CD4-positive, alpha-beta T cell treated with Interleukin-17A for 1 hour (primary cell): ENCODE results near the gene MBOAT1.

Source experiments
- DNase-seq: peaks from one replicate; pipeline ENCODE4 v3.0.0-alpha.2; 2020

MBOAT1 gene

DNA sequence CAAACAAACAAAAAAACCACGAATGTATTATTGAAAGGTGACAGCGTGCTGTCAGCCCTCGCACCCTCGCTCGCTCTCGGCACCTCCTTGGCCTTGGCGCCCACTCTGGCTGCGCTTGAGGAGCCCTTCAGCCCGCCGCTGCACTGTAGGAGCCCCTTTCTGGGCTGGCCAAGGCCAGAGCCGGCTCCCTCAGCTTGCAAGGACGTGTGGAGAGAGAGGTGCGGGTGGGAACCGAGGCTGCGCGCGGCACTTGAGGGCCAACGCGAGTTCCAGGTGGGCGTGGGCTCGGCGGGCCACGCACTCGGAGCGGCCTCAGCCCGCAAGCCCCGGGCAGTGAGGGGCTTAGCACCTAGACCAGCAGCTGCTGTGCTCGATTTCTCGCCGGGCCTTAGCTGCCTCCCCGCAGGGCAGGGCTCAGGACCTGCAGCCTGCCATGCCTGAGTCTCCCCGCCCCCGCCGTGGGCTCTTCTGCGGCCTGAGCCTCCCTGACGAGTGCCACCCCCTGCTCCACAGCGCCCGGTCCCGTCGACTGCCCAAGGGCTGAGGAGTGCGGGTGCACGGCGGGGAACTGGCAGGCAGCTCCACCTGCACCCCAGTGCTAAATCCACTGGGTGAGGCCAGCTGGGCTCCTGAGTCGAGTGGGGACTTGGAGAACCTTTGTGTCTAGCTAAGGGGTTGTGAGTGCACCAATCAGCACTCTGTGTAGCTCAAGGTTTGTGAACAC lies 20.9 kb upstream of the MBOAT1 start:
- no peak for DNase-seq

DNA sequence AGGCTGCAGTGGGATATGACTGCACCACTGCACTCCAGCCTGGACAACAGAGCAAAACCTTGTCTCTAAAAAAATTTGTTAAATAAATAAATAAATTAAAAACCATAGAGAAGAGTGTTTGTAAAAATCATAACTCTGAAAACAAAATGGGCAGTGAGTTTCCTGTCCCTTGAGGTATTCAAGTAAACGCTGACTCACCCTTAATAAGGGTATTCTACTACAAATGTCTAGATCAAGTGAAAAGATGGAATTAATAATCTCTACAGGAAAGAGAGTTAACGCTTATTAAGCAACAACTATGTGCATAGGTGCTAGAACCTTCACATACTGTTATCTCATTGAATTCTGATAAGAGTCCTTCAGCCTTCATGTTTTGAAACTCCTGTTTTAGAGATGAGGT lies 19.9 kb upstream of the MBOAT1 start:
- no peak for DNase-seq

DNA sequence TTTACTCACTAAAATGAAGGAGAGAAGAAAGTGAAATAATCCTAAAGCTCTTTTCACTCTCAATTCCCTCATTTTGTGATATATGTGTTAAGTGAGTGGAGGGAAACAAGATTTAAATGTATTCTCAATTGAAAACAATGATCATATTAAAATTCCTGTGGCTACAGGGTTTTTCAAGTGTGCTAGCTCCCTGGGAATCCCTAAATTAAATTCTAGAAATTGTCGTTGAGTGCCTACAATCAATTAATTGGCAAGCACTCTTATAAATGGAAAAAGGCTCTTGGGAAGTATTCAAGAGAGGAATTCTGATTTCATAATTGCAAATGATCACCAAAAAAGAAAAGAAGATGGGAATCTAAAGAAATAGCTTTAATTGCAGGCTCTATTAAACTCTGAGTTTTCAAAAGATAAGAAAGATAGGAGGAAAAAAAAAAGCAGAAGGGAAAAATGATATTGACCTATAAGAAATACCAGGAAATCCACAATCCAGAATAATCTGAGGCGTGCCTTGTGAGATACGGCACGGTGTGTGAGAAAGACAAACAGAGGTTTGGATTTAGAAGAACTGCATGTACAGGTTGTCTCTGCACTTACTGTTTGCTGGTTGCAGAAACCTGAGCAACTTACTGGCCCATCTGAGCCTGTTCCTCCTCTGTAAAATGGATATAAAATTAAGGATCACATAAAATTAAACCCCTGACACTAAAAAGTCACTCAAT lies 18.3 kb upstream of the MBOAT1 start:
- no peak for DNase-seq

DNA sequence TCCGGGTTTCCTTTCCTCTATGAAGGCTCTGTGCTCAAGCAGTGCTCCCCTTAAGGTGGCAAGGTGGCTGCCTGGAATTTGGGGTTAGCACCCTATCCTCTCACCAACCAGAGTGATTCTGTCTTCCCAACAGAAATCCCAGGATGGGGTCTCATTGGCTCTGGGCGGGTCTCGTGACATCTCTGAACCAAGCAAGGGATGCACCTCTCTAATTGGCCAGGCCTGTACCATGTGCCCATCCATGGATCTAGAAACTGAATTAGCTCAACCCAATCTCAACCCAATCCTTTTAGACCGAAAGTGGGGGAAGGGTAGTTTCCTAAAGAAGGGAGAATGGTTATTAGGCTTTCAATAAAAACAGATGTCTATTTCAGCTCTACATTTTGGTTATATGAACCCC lies 17.6 kb upstream of the MBOAT1 start:
- DNase-seq = no peak

DNA sequence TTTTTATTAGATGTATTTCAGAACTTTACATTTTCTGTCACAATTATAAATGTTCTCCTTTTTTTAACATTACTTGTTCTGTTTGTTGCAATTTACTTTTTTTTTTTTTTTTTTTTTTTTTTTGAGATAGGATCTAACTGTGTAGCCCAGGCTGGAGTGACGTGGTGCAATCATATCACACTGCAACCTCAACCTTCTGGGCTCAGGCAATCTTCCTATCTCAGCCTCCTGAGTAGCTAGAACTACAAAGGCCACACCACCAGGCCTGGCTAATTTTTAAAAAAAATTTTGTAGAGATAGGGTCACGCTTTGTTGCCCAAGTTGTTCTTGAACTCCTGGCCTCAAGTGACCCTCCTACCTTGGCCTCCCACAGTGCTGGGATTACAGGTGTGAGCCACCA lies 15.1 kb upstream of the MBOAT1 start:
- DNase-seq = no peak

DNA sequence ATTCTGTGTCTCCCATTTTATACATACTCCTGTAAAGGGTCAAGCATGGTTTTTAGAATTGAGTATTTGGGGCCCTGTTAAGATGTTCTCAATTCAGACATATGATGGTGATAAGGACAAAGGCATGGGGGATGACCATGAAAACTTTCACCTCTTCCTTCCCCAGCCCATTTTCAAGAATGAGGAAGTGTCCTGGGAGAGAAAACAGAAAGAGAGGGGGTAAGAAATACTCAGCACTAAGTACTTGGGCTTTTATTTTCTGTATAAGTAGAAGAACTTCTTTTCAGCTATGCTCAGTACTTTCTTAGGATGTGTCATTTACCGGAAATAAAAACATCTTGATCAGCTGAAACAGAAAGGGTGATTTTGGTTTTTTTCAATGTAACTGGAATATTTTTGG lies 10.9 kb upstream of the MBOAT1 start:
- DNase-seq = no peak

DNA sequence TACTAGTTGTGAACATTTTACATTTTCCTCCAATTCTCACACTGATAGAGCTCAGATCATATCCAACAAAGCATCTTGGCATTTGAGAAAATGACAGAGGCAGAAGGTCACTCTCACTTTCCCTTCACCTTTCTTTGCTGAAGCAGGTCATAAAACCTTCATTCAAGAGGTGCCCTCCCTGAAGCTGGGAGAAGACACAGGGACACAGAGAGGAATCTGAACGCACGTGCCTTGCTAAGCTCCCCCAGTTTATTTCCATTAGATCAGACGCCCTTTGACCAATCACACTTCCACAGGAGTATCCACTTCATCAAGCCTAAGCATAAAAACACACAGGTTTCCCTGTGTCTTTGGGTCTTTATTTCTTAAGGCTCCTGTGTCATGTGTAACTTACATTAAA lies 9.2 kb upstream of the MBOAT1 start:
- no peak for DNase-seq

DNA sequence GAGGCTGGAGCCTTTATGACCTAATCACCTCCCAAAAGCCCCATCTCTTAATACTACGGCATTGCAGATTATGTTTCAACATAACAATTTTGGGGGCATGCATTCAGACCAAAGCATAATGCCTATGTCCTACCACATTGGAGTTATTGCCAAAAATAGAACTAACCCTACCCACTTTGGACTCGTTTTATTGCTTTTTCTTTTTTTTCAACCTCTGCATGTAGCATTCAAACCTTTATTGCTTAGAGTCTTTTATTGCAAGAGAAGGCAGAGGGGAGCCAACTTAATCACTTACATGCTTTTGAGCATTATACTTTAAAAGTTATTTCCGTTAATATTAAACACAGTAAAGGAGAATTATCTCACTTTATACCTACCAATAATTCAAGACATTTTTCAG lies 8.1 kb upstream of the MBOAT1 start:
- no peak for DNase-seq

DNA sequence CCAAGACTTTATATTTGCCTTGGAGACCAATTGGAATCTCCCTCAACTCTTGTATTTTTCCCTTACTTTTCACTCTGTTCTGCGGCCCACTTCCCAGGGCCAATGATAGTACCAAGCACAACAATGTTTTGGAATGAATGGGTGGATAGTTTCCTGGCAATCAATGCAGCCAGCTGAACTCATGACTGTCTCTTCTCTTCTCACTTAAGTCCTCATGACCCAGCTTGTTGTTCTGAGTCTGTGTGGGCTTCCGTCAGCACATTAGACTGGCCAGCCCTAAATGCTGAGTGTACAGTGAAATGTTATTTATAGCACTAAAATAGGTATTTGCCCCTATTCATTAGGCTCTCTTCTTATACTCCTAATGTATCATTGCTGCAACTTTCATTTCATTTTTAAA lies 5.6 kb upstream of the MBOAT1 start:
- DNase-seq = no peak

DNA sequence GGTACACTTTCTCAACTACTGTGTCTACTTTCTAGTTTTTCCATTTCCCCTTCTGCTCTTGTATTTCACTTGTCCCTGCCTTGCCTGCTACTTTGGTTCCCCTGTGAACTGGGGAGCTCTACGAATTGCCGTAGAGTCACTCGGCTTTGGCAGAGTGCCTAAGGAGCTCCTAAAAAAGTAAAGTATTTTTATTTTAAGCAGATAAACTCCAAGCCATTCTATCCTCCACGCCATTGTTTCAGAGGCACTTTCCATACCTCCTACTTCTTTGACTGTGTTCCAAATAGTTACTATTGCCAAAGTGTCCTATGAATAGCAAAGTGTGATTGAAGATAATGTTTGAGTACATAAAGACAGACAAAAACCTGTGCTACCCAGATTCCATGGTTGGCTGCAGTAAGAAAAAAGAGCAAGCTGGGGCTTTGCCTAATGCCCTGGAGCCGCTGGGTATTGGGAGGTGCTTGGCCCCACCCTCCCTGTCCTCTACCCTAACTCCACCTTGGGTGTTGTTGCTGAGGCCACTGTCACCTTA lies 5.1 kb upstream of the MBOAT1 start:
- DNase-seq = no peak

DNA sequence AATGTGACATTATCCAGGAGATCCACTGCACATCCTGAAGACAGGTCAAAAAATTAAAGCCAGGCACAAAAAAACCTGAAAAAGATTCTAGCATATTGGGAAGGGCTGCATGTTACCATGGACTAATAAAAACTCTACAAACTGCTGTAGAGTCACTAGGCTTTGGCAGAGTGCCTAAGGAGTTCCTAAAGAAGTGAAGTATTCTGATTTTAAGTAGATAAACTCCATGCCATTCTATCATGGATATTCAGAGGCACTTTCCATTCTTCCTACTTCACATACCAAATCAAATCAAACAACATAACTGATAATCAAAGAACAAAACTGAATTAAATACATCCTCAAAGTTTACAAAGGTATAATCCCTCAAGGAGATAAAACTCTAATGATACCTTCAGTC lies 3.0 kb upstream of the MBOAT1 start:
- DNase-seq = no peak

DNA sequence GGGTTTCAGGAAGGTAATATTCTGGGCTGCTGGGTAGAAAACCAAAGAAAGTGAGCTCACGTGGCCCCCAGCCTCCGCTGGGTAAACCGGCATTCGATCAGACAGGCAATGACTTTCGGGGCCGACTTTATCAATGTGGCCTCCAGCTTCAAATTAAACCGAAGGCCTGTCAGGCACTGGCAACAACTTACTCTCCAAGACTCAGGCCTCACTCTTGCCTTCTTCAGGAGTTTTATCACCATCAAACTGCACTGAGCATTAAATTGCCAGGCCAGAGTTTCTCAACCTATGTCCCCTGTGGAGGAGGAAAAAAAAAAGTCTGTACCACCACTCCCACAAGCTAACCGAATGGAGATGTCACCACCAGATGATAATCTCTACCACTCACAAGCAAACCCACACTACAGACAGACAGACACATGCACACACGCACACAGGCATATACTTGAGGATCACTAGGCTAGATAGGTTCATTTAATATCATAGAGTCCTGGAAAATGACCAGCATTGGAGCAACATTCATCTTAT lies 1.1 kb upstream of the MBOAT1 start:
- no peak for DNase-seq

DNA sequence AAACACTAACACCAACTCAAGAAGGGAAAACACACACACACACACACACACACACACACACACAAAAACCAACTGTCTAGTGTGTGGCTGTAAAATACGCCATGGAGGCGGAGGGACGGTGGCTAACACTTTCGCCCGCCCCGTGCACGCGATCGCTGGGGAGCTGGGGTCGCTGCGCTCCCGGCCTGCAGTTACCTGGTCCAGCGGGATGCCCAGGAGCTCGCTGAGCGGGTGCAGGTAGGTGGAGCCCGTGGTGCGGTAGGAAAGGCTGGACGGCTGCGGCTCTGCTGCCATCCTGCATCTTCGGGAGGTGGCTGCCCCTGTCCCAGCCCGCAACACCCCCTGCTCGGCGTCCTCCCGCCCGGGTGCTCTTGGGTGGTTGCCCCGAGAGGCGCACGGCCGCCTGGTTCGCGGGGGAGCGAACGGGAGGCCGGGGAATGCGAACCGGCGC lies 303 bp downstream of the MBOAT1 start:
- DNase-seq = peak; percentile 64

DNA sequence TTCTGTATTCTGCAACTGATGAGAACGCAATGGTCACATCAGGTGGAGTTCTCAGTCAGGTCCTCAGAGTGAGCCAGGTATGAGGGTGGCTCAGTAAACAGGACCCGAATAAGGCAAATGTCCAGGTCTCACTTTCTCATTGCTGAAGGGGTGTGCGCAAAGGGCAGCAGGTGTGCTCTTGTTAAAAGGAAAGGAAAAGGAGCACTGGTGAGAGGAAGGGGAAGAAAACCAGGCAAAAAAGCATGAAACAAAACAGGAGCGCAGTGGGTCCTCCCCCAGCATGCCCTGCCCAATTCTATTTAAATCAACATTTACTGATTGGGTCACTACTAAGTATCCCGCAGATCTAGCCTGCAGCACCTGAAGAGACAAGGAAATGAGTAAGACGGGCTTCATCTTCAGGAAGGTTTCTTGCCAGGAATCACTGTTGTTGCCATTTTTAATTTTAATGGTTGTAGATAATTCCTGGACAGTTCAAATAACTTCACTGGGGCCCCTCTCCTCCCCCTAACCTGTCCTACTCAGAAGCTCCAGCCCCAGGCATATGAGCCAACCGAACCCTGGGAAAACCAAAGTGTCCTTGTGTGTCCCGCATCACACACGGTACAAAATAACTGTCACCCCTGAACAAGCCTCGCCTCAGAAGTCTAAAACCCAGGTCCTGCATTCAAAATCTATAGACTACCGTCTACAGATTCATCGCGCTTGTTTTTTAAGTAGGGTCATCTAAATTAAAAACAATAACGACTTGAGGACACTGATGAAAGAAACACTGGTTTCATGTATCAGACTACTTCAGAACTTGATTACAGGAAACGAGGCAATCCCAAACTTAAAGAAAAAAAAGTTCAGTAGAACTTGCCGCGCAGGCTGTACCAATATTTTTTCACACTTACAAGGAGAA lies 980 bp downstream of the MBOAT1 start:
- peak; percentile 18 for DNase-seq

DNA sequence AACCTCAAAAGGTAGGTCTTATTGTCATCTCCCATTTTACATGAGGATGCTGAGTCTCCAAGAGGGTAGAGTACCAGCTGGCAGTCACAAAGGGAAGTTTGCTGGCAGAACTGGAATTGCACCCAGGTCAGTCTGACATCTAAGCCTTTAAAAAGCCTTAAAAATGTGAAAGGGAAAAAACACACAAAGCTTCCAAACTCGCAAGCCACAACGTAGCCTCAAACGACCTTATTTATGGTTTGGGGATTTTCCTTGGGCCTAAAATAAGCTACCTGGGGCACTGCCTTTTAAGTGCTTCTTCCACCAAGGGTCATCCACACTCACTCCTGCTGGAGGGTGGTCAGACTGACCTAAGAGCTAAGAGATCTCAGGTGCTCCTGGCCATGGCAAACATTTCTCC lies 2.1 kb downstream of the MBOAT1 start:
- no peak for DNase-seq

DNA sequence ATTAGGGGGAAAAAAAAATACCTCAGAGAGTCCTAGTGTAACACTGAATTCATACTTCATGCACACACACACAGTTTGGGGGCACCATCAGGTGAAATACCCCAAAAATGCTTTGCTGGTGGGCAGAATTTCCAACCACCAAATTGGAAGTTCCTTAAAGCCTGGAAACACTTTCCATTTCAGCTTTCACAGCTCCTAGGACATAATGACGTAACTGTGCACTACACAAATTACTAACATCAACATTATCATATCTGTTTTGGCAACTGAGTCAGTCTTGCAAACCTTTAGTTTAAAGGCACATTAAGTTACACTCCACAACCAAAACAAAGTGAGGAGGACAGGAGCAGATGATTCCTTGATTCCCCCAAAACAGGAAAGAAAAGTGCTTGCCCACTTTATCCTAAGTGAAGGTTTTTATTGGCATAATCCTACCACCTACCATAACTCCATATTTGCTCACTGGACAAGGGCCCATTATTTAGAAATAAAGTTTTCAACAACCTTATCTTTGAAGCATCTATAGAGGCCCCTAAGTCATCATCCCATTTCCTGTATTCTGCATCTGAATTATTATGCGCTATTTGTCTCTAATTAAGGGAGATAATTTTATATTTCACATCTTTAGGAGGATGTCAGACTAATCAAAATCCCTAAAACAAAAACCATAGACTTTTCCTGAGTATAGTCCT lies 3.4 kb downstream of the MBOAT1 start:
- no peak for DNase-seq

DNA sequence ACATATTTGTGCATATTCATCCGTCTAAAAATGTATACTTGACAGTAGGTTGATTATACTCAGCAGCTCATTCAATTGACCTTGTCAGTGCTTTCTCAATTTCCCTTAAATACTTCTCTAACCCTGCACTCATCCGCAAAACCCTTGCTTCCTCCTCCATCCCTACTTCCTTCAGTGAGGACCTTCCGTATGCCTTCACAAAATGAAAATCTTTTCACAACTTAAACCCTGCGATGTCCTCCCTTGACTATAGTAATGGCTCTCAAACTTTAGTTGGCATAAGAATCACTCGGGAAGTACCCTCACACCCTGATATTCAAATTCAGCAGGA lies 5.2 kb downstream of the MBOAT1 start:
- DNase-seq = no peak

DNA sequence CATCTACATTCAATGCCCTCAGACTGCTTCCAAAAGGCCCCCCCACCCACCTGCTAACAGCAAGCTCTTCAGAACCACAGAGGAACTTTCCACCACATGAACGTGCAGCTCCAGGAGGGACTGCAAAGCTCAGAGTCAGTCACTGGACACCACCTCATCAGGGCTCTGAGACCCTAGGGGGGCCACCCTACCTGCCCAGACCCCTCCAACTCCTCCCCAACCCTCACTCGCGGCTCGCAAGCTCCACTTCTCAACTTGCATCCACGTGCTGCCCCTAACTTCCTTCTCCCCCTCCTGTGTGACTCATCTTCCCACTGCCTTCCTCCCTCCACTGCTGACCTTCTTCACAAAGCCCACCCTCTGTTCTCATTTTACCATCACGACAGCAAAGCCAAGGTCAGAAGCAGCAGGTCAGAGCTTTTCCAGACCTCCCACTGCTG lies 6.5 kb downstream of the MBOAT1 start:
- no peak for DNase-seq

DNA sequence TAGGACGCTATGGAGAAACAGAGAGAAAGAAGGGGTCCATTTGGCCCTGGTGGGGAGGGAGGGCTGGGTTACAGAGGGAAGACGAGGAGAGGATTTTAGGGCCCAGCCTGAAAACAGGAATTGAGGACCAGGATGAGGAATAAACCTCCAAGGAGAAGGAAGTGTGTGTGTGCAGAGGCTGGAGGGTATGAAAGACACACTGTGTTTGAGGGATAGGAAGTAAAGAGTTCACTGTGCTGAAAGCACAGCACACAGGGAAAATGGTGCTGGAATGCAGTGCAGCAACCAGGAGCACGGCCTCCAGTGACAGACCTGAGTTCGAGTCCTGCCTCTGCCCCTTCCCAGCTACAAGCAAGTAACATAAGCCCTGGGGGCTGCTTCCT lies 7.8 kb downstream of the MBOAT1 start:
- DNase-seq = no peak

DNA sequence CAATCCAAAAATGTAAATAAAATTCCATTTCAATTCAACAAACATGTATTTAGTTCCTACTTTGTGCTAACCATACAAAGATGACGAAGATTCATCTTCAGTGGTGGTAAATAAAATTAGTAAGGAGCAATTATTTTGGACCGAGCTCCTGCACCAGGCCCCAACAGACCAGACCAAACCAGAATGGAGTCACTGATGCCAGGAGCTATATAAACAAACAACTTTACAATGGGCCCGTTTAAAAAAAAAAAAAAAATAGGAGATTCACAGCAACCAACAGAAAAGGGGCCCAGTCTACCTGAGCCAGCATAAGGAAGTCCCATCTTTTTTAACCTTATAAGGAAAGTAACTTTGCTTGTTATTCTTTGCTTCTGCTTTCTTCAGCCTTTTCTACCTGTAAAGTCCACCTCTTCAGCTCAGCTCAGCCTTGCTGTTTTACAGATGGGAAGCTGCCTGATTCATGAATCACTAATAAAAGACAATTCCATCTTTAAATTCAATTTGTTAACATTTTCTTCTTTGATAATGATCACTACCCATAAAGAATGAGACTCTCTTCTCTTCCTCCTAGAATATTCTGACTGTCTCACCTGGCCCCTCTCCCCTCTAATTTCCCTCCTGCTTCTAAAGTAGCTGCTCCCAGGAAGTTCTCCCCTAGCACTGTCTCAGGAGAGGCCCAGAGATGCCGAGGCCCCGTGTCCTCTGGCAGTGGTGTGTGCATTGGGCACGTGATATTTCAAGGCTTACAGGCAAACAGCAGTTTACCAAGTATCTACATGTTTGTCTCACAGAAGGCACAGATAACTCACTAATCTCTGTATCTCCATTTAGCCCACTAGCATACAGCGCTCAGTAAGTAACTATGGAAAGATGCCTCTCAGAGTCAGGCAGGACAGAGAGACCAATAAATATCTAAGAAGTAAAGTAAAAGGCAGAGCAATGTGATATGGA lies 8.4 kb downstream of the MBOAT1 start:
- DNase-seq = no peak

DNA sequence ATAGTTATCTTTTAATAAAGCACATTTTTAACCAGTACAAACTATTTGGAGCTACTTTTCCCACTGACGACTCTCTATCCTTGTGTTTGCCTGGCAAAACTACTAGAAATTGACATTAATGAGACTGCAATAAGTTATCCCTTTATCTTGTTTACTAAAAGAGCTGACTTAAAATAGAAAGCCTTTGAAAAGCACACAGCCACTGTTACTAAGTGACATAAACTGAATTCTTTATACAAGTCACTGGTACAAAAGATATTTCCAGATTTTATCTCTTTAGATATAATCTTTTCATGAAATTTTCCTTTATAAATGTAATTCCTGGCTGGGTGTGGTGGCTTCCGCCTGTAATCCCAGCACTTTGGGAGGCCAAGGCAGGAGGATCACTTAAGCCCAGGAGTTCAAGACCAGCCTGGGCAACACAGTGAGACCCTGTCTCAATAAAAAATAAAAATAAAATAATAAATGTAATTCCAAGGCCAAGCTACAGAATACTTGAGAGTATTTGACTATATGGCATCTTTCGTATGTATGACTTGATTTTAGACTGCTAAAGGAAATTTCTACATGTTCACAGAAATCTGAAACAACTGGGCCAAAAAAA lies 9.5 kb downstream of the MBOAT1 start:
- no peak for DNase-seq
